ENCODE data around the gene PIK3IP1. TPM values are rescaled to one million over a fixed set of nuclear protein-coding genes. Genes with fewer than 3 reads are reported as not detected.

PIK3IP1 gene
- total and polyA plus RNA-seq, 4 donors = 3.1 to 7.8 (median 6.0) TPM

- Histone ChIP-seq H3K9ac (ENCODE audit: low read depth in 1 of 2, low read length in 2 of 2) (no peak overlapping the region), H3K27ac (ENCODE audit: low read depth in 1 of 2, low read length in 2 of 2) (no peak overlapping the region), H3K9me3 (ENCODE audit: control insufficient read depth in 4 of 4, low read length in 3 of 4) (no peaks in the 10 kb centered on the region), H3K4me3 (ENCODE audit: low read depth in 1 of 3, low read length in 3 of 3) (no peak overlapping the region), H3K27me3 (ENCODE audit: control insufficient read depth in 4 of 4, insufficient read depth in 4 of 4, low read length in 3 of 4) (no peaks in the 10 kb centered on the region), H3K4me1 (ENCODE audit: control insufficient read depth in 4 of 4, insufficient read depth in 4 of 4, low read length in 3 of 4) (no peaks in the 10 kb centered on the region), H3K36me3 (ENCODE audit: control insufficient read depth in 4 of 4, insufficient read depth in 3 of 4, low read depth in 1 of 4, low read length in 3 of 4) (peaks cover 8 to 46% (median 23%) of the 10 kb centered on the region in 4 donors)
- TF ChIP-seq HNF4A (conservative IDR thresholded peaks at IDR 0.05) (no peak), REST (IDR thresholded peaks at IDR 0.05) (no peak)
- no peak for DNase-seq (ENCODE audit: low spot score)
- WGBS = 81% methylated on average over 3 of the region's 3 CpGs
Measured at GRCh38 chr22:31269892-31270579, 22.3 kb downstream of the PIK3IP1 start.

- TF ChIP-seq JUND (IDR thresholded peaks at IDR 0.05) (no peak), FOXA2 (IDR thresholded peaks at IDR 0.05) (no peak), NR2F2 (IDR thresholded peaks at IDR 0.05) (no peak), TAF1 (conservative IDR thresholded peaks at IDR 0.05) (no peak), EGR1 (IDR thresholded peaks at IDR 0.05; ENCODE audit: low read depth in 2 of 2) (no peak), CTCF (IDR thresholded peaks at IDR 0.05; ENCODE audit: low read depth, low read length, missing input control) (no peak), FOXA1 (IDR thresholded peaks at IDR 0.05) (no peak), HNF4A (conservative IDR thresholded peaks at IDR 0.05) (no peak), HNF4G (IDR thresholded peaks at IDR 0.05) (no peak), ATF3 (IDR thresholded peaks at IDR 0.05) (no peak), RAD21 (IDR thresholded peaks at IDR 0.05) (no peak), SP1 (IDR thresholded peaks at IDR 0.05) (no peak), REST (IDR thresholded peaks at IDR 0.05) (no peak), GABPA (IDR thresholded peaks at IDR 0.05 in 1 of 2, conservative IDR thresholded peaks at IDR 0.05 in 1 of 2) (no peak), YY1 (IDR thresholded peaks at IDR 0.05) (no peak), MAX (IDR thresholded peaks at IDR 0.05) (no peak), RXRA (IDR thresholded peaks at IDR 0.05) (no peak), ZBTB33 (IDR thresholded peaks at IDR 0.05) (no peak)
- peaks cover 11 to 46% (median 20%) of the 10 kb centered on the region in 4 donors for H3K36me3 ChIP-seq (ENCODE audit: control insufficient read depth in 4 of 4, insufficient read depth in 3 of 4, low read depth in 1 of 4, low read length in 3 of 4)
- H3K4me3 ChIP-seq (ENCODE audit: low read depth in 1 of 3, low read length in 3 of 3) = no peak overlapping the region
- no peak overlapping the region for H3K9ac ChIP-seq (ENCODE audit: low read depth in 1 of 2, low read length in 2 of 2)
- H3K27ac ChIP-seq (ENCODE audit: low read depth in 1 of 2, low read length in 2 of 2) = no peak overlapping the region
- no peaks in the 10 kb centered on the region for H3K27me3 ChIP-seq (ENCODE audit: control insufficient read depth in 4 of 4, insufficient read depth in 4 of 4, low read length in 3 of 4)
- DNase-seq (ENCODE audit: low spot score) = no peak
- WGBS = 97% methylated on average over 2 of the region's 2 CpGs
- no peaks in the 10 kb centered on the region for H3K9me3 ChIP-seq (ENCODE audit: control insufficient read depth in 4 of 4, low read length in 3 of 4)
- no peaks in the 10 kb centered on the region for H3K4me1 ChIP-seq (ENCODE audit: control insufficient read depth in 4 of 4, insufficient read depth in 4 of 4, low read length in 3 of 4)
Measured at GRCh38 chr22:31268281-31268680, 24.0 kb downstream of the PIK3IP1 start.
